Mesodermal cell (in vitro differentiated cells): ENCODE results near the gene LARP1.
"Not testable (repeated sequence)": the region's sequence is repeated elsewhere in the genome, so short reads cannot be mapped to it uniquely, and the experiment has no call there.

Experiments used
- H3K27ac ChIP-seq: 2 replicates; pipeline ENCODE4 v1.7.0; 2013; ENCODE audit warnings: mild to moderate bottlenecking, low read depth, low read length, moderate library complexity; ENCODE audit not compliant: severe bottlenecking
- H3K36me3 ChIP-seq: 2 replicates; pipeline ENCODE4 v1.7.1; 2013; ENCODE audit warnings: mild to moderate bottlenecking, low read length, moderate library complexity; ENCODE audit not compliant: control insufficient read depth, insufficient read depth
- H3K4me1 ChIP-seq: one replicate; pipeline ENCODE4 v1.7.1; 2013; ENCODE audit warnings: mild to moderate bottlenecking, low read length; ENCODE audit not compliant: insufficient read depth, control insufficient read depth, poor library complexity, severe bottlenecking
- H3K4me3 ChIP-seq: 2 replicates; pipeline ENCODE4 v1.7.0; 2013; ENCODE audit warnings: low read length, control low read depth, mild to moderate bottlenecking; ENCODE audit not compliant: insufficient read depth, poor library complexity, severe bottlenecking; ENCODE audit errors: extremely low read depth
- H3K9me3 ChIP-seq: 2 replicates; pipeline ENCODE4 v1.7.1; 2013; ENCODE audit warnings: mild to moderate bottlenecking, low read length, moderate library complexity; ENCODE audit not compliant: control insufficient read depth
- WGBS, 2 experiments: methylation state at CpG; one replicate each; pipeline ENCODE4 v1.1.5; 2013; ENCODE audit warnings: missing lambda C conversion rate in 2 of 2; ENCODE audit not compliant: insufficient coverage in 2 of 2; 5-methylcytosine and 5-hydroxymethylcytosine counted together

LARP1 gene

DNA sequence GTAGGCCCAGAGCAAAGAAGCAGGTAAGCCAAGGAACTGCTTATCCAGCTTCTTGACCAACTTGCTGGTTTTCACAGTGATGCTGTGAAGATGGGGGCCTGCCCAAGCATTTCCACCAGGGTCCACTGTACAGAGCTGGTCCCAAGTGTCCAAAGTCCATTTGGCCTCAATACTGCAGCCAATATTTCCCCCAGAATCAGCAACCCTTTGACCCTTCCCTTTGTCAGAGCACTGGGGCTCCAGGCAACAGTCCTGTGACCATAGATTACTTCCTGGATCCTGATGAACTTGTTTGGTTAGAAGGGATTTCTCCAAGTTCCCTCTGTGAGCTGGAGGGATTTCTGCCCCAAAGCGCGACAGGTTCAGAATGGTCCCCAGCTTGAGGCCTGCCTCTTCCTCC lies 68.9 kb downstream of the LARP1 start:
- no peaks in the 10 kb centered on the region for H3K4me1 ChIP-seq
- H3K4me3 ChIP-seq: no peak overlapping the region
- 93 to 100% methylated on average over 2 of the region's 2 CpGs for WGBS, 2 experiments
- peaks cover 75% of the 10 kb centered on the region for H3K36me3 ChIP-seq
- no peaks in the 10 kb centered on the region for H3K9me3 ChIP-seq
- H3K27ac ChIP-seq: no peak overlapping the region

DNA sequence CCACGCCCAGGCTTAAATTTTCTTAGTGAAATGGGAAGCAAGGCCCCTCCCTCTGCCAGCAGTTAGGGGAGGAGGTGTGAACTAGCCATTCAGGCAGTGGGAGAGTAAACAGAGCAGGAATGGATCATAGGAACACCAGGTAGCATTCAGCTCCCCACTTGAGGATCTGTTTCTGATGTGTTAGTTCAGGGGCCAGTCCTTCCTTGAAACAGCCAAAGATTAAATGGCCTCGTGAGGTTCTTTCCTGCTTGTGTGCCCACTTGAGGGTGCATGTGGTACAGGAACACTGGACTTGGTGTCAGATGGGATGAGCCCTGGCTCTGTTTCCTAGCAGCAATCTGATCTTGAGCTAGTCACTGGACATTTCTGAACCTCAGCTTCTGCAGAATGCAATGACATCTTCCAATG lies 74.0 kb downstream of the LARP1 start:
- H3K9me3 ChIP-seq: no peaks in the 10 kb centered on the region
- peaks cover 57% of the 10 kb centered on the region for H3K36me3 ChIP-seq
- H3K4me1 ChIP-seq: no peaks in the 10 kb centered on the region
- H3K4me3 ChIP-seq: no peak overlapping the region
- 95 to 100% methylated on average over 1 to 2 of the region's 2 CpGs for WGBS, 2 experiments
- no peak overlapping the region for H3K27ac ChIP-seq

GRCh38 chr5:154829589-154830218 lies 74.5 kb downstream of the LARP1 start:
- 97 to 100% methylated on average over 4 of the region's 4 CpGs for WGBS, 2 experiments
- H3K4me1 ChIP-seq: peaks cover 5% of the 10 kb centered on the region
- H3K27ac ChIP-seq: no peak overlapping the region
- H3K4me3 ChIP-seq: no peak overlapping the region
- H3K9me3 ChIP-seq: no peaks in the 10 kb centered on the region
- H3K36me3 ChIP-seq: peaks cover 57% of the 10 kb centered on the region

DNA sequence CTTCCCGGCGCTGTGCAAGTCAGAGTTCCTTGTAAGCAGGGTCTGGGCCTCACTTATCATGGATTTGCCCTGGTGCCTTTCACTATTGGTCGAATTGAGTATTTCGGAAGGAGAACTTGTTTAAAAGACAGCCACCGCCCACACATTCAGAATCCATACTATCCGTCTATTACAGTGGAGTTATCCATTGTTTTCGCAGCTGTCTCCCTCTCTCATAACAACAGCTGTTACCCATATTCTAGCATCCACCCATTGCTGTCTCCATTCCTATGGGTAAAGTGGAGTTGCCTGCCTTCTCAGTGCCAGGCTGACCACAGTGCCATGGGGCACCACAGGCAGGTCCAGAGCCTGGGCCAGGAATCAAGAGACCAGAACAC lies 75.0 kb downstream of the LARP1 start:
- no peak overlapping the region for H3K4me3 ChIP-seq
- no peak overlapping the region for H3K27ac ChIP-seq
- no peaks in the 10 kb centered on the region for H3K9me3 ChIP-seq
- peaks cover 57% of the 10 kb centered on the region for H3K36me3 ChIP-seq
- WGBS, 2 experiments: 95 to 97% methylated on average over 7 of the region's 7 CpGs
- H3K4me1 ChIP-seq: peaks cover 5% of the 10 kb centered on the region

DNA sequence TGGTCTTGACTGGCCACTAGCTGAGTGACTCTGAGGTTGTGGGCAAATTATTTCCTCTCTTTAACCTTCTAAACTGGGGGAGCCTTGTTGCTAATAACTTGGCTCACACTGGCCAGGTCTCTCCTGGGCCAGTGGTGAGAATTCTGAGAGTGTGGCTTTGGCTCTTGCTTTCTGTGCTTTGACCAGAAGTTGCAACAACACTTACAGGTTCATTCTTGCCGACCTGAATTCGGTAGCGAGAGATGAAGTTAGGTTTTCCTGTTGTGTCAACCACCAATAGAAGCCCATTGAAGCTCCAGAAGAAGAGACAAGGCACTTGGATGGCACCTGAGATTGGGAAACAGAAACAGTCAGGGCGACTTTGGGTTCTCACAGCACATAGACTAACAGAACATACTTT lies 75.4 kb downstream of the LARP1 start:
- Histone ChIP-seq H3K4me3 (no peak overlapping the region), H3K27ac (no peak overlapping the region), H3K4me1 (peaks cover 5% of the 10 kb centered on the region), H3K36me3 (peaks cover 57% of the 10 kb centered on the region), H3K9me3 (no peaks in the 10 kb centered on the region)
- 93 to 100% methylated on average over 3 of the region's 4 CpGs for WGBS, 2 experiments

DNA sequence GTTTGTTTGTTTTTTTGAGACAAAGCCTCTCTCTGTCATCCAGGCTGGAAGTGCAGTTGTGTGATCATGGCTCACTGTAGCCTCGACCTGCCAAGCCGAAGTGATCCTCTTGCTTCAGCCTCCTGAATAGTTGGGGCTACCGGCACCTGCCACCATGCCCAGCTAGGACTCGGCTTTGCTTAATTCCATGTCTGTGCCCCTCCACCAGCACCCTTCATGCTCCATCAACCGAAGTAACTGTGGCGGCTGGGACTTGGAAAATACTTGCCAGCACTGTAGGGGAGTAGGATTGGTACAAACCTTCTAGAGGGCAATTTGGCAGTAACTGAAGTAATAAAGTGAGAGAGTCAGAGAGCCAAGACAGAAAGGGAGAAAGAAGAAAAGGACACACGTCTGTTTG lies 76.3 kb downstream of the LARP1 start:
- H3K4me1 ChIP-seq: peaks cover 5% of the 10 kb centered on the region
- peaks cover 61% of the 10 kb centered on the region for H3K36me3 ChIP-seq
- WGBS, 2 experiments: 97 to 100% methylated on average over 3 to 6 of the region's 7 CpGs
- H3K4me3 ChIP-seq: no peak overlapping the region
- no peak overlapping the region for H3K27ac ChIP-seq
- H3K9me3 ChIP-seq: no peaks in the 10 kb centered on the region

DNA sequence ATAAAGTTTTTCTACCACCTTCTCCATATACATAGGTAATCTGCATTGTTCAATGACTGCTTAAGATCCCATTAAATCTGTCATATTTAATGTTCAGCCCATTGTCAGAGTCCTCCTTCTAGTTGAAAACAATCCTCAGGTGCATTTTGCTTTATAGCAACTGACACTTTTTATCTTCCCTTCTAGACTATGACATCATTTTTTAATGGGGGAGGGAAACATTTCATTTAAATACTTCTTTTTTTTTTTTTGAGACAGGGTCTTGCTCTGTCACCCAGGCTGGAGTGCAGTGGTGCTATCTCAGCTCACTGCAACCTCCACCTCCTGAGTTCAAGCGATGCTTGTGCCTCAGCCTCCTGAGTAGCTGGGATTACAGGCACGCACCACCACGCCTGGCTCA lies 77.6 kb downstream of the LARP1 start:
- H3K9me3 ChIP-seq, H3K4me3 ChIP-seq, H3K4me1 ChIP-seq, H3K27ac ChIP-seq: not testable (repeated sequence)
- 92 to 100% methylated on average over 3 of the region's 3 CpGs for WGBS, 2 experiments
- H3K36me3 ChIP-seq: peaks cover 65% of the 10 kb centered on the region

DNA sequence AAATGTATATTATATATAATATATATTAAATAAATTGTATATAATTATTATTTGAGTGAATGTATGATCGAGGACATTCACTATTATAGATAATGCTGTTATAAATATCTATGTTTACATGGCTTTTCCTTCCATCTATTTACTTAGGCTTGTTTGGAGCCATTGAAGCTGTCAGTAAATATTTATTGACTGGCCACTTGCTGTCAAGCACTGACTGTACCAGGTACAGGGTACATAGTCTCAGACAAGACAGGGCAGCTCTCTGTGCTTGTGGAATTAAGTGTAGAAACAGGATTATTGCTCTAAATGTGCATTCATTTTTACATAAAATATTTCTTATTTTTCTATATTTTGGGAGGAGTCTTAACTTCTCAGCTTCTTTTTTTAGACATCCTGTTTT lies 78.9 kb downstream of the LARP1 start:
- H3K9me3 ChIP-seq: no peaks in the 10 kb centered on the region
- no CpG with 5 or more reads among the region's 1 CpG for WGBS, 2 experiments
- peaks cover 5% of the 10 kb centered on the region for H3K4me1 ChIP-seq
- H3K4me3 ChIP-seq: no peak overlapping the region
- H3K27ac ChIP-seq: no peak overlapping the region
- H3K36me3 ChIP-seq: peaks cover 56% of the 10 kb centered on the region

DNA sequence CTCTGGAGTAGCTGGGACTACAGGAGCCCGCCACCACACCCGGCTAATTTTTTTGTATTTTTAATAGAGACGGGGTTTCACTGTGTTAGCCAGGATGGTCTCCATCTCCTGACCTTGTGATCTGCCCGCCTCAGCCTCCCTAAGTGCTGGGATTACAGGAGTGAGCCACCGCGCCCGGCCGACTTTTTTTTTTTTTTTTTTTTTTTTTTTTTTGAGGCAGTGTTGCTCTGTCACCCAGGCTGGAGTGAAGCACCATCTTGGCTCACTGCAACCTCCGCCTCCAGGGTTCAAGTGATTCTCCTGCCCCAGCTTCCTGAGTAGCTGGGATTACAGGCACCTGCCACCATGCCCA lies 80.5 kb downstream of the LARP1 start:
- WGBS, 2 experiments: 89 to 100% methylated on average over 3 to 8 of the region's 9 CpGs
- H3K9me3 ChIP-seq, H3K4me3 ChIP-seq, H3K4me1 ChIP-seq, H3K27ac ChIP-seq: not testable (repeated sequence)
- peaks cover 49% of the 10 kb centered on the region for H3K36me3 ChIP-seq

DNA sequence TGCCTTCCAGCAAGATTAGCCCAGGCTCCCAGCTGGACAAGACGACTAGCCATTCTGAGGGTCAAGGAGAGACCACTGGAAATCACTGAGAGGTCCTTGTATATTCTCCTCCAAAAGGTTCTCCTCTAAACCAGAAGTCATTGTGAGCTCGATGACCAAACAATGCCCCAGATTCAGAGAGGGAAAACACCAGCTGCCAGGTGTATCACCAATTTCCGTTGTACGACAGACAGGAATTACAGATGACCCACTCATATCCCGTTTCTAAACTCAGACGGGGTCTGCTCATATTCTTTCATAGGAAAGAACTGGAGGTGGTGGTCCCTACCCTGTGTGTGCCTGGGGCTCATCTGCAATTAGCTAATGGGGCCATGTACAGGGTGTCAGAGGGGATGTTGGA lies 81.0 kb downstream of the LARP1 start:
- Histone ChIP-seq H3K4me1 (peaks cover 12% of the 10 kb centered on the region), H3K36me3 (peaks cover 44% of the 10 kb centered on the region), H3K27ac (no peak overlapping the region), H3K4me3 (no peak overlapping the region), H3K9me3 (no peaks in the 10 kb centered on the region)
- 93 to 100% methylated on average over 4 of the region's 6 CpGs for WGBS, 2 experiments

DNA sequence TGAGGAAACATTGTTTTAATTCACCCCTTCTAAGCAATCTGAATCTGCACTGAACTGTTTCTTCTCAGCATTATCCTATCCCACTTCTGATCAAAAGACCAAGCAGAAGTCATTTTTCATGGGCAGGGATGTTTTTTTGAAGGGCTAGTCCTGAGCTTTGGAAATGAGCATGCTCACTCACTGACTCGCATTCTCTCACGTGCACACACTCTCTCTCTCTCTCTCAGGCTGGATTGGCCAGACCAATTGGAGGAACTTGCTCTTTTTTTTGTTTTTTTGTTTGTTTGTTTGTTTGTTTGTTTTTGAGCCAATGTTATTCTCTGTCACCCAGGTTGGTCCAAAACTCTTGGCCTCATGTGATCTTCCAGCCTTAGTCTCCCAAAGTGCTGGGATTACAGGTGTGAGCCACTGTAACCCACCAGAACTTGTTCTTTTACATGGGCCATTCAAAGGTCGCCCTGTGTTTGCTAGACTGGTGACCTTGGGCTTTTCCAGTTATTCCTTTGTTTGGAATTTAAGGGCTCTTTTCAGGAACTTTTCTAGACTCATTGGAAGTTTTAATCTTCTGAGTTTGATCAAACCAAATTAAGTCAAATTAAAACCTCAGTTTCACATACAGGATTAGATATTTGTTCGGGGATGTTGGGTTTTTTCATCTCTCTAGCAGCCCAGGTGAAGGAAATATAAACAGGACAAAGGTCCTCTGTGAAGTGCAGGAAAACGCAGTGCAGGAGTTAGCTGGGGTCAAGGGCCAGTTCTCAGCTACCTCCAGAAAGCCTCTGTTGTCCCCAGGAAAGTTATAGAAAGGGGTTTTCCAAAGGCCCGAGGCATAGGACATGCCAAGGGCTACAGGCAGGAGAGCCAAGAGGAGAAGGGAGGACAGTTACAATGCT lies 82.1 kb downstream of the LARP1 start:
- WGBS, 2 experiments: 87 to 100% methylated on average over 2 to 4 of the region's 6 CpGs
- Histone ChIP-seq H3K9me3 (no peaks in the 10 kb centered on the region), H3K4me1 (peaks cover 15% of the 10 kb centered on the region), H3K36me3 (peaks cover 39% of the 10 kb centered on the region), H3K27ac (no peak overlapping the region), H3K4me3 (no peak overlapping the region)
